Esophagus squamous epithelium (tissue), 5 donors: ENCODE data around the gene GRK5. TPM values are rescaled to one million over a fixed set of nuclear protein-coding genes. Genes with fewer than 3 reads are reported as not detected.

Source experiments
- DNase-seq: peaks from one replicate; lab custom pipeline; 2025; lab: John Stamatoyannopoulos, UW
- H3K27ac ChIP-seq, 4 donors: fragments of 200-600 bp; sonication (generic); one replicate each; pipeline ENCODE4 v1.5.1; 2016 to 2019; ENCODE audit warnings: mild to moderate bottlenecking in 1 of 4
- H3K27me3 ChIP-seq, 4 donors: fragments of 200-600 bp; sonication (generic); 1 replicate in 3 of 4; 2 replicates in 1 of 4; pipeline versions ENCODE4 v1.5.1 to v1.6.0; 2017 to 2021; ENCODE audit warnings: antibody characterized with exemption in 1 of 4
- H3K36me3 ChIP-seq, 3 donors: fragments of 200-600 bp; sonication (generic); one replicate each; pipeline ENCODE4 v1.5.1; 2016 to 2019
- H3K4me1 ChIP-seq, 3 donors: fragments of 200-600 bp; sonication (generic); one replicate each; pipeline ENCODE4 v1.5.1; 2017 to 2019
- H3K4me3 ChIP-seq, 4 donors: fragments of 200-600 bp; sonication (generic); 1 replicate in 3 of 4; 2 replicates in 1 of 4; pipeline ENCODE4 v1.5.1; 2016 to 2019; ENCODE audit warnings: mild to moderate bottlenecking in 2 of 4, moderate library complexity in 1 of 4
- H3K9me3 ChIP-seq, 3 donors: fragments of 200-600 bp; sonication (generic); one replicate each; pipeline ENCODE4 v1.5.1; 2016 to 2019
- CTCF ChIP-seq, 6 experiments: fragments of 450-650 bp in 4 of 6; fragments of 200-600 bp in 2 of 6; sonication (generic) in 2 of 6; IDR thresholded peaks; one replicate each; pipeline ENCODE4 v1.5.1; 2016 to 2019; ENCODE audit warnings: antibody characterized with exemption in 6 of 6, mild to moderate bottlenecking in 4 of 6, moderate library complexity in 4 of 6
- POLR2A ChIP-seq, 4 donors: fragments of 450-650 bp; IDR thresholded peaks; one replicate each; pipeline ENCODE4 v1.6.1; 2017; ENCODE audit warnings: antibody characterized with exemption in 4 of 4, mild to moderate bottlenecking in 4 of 4, moderate library complexity in 3 of 4
- WGBS, 2 donors: methylation state at CpG; one replicate each; pipeline ENCODE4 v1.1.5; 2018; 5-methylcytosine and 5-hydroxymethylcytosine counted together
- intact Hi-C: fragments of 100-400 bp; cut with DNase I; formaldehyde crosslinking; loops from one replicate; pipeline ENCODE4 v1.15.0; 2022
- total RNA-seq, 4 donors: library from RNA; depleted of rRNA; stranded (reverse); fragments of >200 nt; gene quantifications; one replicate each; pipeline ENCODE4 v1.1.0, GENCODE V29; 2016
- donor health status: DM: yes; HTN: yes; CAD: no.

Gene GRK5
- total RNA-seq, 4 donors from 2014 or later: 2.4 to 18.9 (median 6.3) TPM

- Histone ChIP-seq H3K9me3 (no peaks in the 10 kb centered on the region), H3K27me3 (no peaks in the 10 kb centered on the region), H3K36me3 (no peaks in the 10 kb centered on the region), H3K4me1 (peaks cover 11 to 65% (median 25%) of the 10 kb centered on the region in 3 donors), H3K27ac (peak overlapping the region in 1 of 4 donors; percentile 54), H3K4me3 (no peak overlapping the region)
- intact Hi-C loops: no loop called here
- WGBS, 2 donors: 89 to 93% methylated on average over 2 to 3 of the region's 4 CpGs
- no peak for DNase-seq
- TF ChIP-seq POLR2A (IDR thresholded peaks at IDR 0.05) (no peak), CTCF (IDR thresholded peaks at IDR 0.05) (no peak)
Measured at GRCh38 chr10:119374236-119374635, 166.9 kb downstream of the GRK5 start.

- peaks cover 8 to 55% (median 25%) of the 10 kb centered on the region in 3 donors for H3K4me1 ChIP-seq
- WGBS, 2 donors: 58 to 71% methylated on average over 4 to 7 of the region's 7 CpGs
- DNase-seq: no peak
Measured at GRCh38 chr10:119375574-119376272, 168.4 kb downstream of the GRK5 start.

GRCh38 chr10:119377451-119377957, 170.1 kb downstream of the GRK5 start:
- TF ChIP-seq POLR2A (IDR thresholded peaks at IDR 0.05): no peak
- TF ChIP-seq CTCF (IDR thresholded peaks at IDR 0.05): no peak
- Histone ChIP-seq H3K27me3 (no peaks in the 10 kb centered on the region), H3K4me1 (peaks cover 8 to 42% (median 17%) of the 10 kb centered on the region in 3 donors), H3K36me3 (peaks cover 0 to 12% (median 0%) of the 10 kb centered on the region in 3 donors), H3K4me3 (no peak overlapping the region), H3K27ac (peak overlapping the region in 2 of 4 donors; percentile 33 to 40), H3K9me3 (no peaks in the 10 kb centered on the region)
- 59 to 67% methylated on average over 4 of the region's 4 CpGs for WGBS, 2 donors
- intact Hi-C loops: no loop called here
- DNase-seq: no peak

More at GRCh38 chr10:119375574-119376272, 168.4 kb downstream of the GRK5 start:
- H3K9me3 ChIP-seq: no peaks in the 10 kb centered on the region
- TF ChIP-seq CTCF (IDR thresholded peaks at IDR 0.05): no peak
- no peak for TF ChIP-seq POLR2A (IDR thresholded peaks at IDR 0.05)
- H3K4me3 ChIP-seq: no peak overlapping the region
- H3K36me3 ChIP-seq: no peaks in the 10 kb centered on the region
- no peaks in the 10 kb centered on the region for H3K27me3 ChIP-seq
- H3K27ac ChIP-seq: peak overlapping the region in 3 of 4 donors; percentile 50 to 78 (median 54)
- intact Hi-C loops: no loop called here

GRCh38 chr10:119377958-119378736, 170.8 kb downstream of the GRK5 start:
- DNase-seq: no peak
- H3K27ac ChIP-seq: peak overlapping the region in 2 of 4 donors; percentile 33 to 40

More at GRCh38 chr10:119377958-119378736, 170.8 kb downstream of the GRK5 start:
- TF ChIP-seq POLR2A (IDR thresholded peaks at IDR 0.05) (no peak), CTCF (IDR thresholded peaks at IDR 0.05) (no peak)
- no peaks in the 10 kb centered on the region for H3K27me3 ChIP-seq
- no peaks in the 10 kb centered on the region for H3K9me3 ChIP-seq
- H3K4me3 ChIP-seq: no peak overlapping the region
- peaks cover 0 to 12% (median 0%) of the 10 kb centered on the region in 3 donors for H3K36me3 ChIP-seq
- 54 to 79% methylated on average over 9 to 19 of the region's 29 CpGs for WGBS, 2 donors
- H3K4me1 ChIP-seq: peaks cover 8 to 42% (median 17%) of the 10 kb centered on the region in 3 donors
- intact Hi-C loops: no loop called here
